HG03108 (cell line): ENCODE results near the gene ABHD2.
A peak's percentile ranks its signal among the peaks of the same experiment; 100 is the strongest.
"Not testable (repeated sequence)": the region's sequence is repeated elsewhere in the genome, so short reads cannot be mapped to it uniquely, and the experiment has no call there.

Experiments
- ATAC-seq: cut with Tn5 transposase; IDR thresholded peaks from one replicate; pipeline ENCODE4 v1.9.1; 2021; ENCODE audit warnings: moderate library complexity; ENCODE audit not compliant: unreplicated experiment

ABHD2 gene

DNA sequence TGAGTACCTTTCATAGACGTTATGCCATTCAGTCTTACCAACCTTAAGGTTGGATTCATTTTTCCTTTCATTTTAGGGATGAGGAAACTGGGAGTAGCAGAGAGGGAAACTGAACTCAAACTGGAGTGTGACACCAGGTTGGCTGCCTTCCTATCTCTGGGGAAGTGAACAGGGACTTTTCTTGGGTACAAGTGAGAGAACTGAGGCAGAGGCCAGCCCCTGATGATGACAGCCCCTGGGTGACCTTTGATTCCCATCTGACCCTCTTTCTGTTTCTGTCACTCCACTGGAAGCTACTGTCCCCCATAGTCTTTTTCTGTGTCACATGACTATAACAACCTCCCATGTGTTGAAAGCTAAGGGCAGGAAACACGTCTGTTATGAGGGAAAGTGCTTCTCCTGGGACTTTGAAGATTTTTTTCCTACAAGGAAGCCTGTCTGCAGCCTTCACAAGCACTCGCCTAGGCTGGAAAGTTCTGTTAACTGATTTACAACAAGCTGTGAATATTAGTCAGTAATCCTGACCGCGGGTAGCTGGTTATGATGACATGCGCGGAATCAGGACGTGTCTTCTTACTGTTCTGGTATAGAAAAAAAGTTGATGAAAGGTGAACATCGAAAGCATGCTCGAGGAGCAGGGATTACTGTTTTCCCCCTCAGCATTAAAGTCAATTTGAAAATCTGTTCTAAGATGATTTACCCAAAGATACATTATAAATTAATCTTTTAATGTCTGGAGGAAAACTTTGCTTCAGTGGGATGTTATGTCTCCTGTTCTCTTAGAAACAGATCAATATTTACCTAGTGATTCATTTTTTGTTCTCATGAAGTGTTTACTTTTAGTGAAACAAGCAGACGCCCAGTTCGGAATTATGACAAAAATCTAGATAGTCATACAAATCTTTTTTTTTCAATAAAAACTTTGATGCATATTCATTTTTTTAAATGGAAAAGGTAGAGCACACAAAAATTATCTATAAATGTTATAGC is 31.5 kb downstream of the ABHD2 start:
- no peak for ATAC-seq

GRCh38 chr15:89120479-89121000 is 32.3 kb downstream of the ABHD2 start:
- not testable (repeated sequence) for ATAC-seq

GRCh38 chr15:89121414-89121813 is 33.2 kb downstream of the ABHD2 start:
- ATAC-seq: no peak

DNA sequence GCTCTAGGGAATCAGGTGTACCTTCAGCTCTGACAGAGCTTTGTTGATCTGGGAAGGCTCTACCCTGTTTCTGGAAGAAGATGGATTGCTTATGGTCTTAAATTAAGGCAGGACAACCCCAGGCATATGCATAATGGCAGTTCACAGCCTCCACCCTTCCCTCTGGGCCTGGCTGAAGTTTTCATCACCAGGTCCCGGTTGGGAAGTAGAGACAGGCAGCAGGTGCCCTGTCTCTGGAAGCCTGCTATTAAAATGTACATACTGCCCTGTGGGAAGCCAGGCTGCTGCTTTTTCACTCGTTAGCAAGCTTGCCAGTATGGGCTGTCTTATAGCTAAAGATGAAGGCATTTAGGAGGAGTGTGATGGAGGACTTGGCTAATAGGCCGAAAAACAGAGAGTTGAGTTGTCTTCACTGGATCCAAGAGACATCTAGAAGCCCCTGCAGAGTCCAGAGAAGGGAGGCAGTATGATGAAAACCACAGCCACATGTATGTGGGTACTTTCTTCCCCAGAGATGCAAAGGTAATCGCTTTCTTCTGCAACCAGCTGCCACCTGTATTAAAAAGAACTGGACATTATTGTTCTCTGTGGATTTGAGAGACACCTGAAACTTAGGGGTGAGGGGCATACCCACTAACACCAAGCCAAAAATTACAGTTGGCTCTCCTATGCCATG is 34.4 kb downstream of the ABHD2 start:
- no peak for ATAC-seq

GRCh38 chr15:89123181-89123525 is 34.9 kb downstream of the ABHD2 start:
- ATAC-seq: no peak

DNA sequence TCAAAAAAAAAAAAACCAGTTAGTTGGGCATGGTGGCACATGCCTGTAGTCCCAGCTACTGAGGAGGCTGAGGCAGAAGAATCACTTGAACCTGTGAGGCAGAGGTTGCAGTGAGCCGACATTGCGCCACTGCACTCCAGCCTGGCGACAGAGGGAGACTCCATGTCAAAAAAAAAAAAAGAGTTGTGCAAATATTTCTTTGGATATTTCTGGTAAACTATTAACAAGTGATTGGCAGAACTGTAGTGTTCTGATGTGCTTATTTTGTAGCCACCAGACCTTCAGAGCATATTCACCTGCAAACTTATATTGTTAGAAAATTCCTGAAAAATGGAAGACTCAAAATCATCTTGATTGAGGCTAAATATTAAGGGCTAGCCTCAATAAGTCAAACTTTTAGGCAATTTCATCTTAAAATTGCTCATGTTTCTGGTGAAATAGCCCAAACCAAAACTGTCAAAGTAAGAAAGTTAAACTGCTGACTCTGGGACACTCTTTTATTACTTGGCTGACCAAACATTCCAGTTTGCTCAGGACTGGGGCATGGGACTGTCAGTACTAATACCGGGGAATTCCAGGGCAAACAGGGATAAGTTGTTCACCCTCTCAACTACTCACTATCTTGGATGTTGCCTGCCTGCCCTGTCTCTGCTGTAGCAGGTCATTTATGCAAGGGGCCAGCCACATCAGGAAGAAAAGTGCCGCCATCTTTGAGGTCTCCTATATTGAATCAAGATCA is 37.0 kb downstream of the ABHD2 start:
- no peak for ATAC-seq

DNA sequence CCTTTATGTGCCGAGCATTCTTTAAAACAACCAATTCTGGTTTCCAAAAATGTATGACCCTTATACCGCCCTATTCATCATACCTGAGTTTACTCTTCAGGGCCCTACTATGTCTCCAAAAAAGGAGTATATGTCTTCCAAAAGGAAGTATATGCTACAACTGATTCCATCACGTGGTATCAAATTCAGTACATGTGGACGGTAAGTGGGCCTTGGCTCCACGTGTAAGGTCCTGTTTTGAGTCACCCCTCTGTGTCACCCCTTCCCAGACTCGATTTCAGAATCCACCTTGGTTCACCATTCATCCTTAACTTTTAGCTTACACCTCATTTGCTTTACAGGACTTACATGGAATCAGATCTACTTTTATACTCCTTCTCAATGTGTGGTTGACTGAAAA is 37.8 kb downstream of the ABHD2 start:
- ATAC-seq: no peak

DNA sequence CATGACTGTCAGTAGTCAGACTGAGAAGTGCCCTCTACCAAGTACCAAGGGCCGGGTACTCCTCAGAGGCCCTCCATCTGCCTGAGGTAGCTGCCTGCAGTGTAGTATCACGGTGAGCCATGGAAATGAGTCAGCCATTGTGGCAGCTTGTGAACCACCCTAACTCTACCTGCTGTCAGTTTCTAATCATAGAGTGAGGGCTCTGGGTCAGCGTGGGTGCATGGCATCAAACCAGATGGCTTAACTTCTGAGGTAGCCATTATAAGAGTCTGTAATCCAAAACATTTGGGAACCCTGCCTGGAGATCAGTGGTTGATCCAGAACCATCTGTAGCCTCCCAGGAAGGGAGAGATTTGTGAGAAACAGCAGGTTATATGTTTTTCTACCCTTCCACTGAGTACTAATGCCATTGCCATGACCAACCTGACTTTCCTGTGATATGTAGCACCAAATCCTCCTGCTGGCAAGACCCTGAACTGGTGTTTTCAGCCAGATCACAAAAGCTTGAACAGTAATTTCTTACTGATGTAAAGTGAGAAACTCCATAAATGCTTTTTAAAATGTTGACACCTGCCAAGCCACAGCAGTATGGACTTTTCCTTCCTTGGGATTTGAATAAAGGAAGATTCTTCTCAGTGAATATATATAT is 38.9 kb downstream of the ABHD2 start:
- ATAC-seq: no peak

- ATAC-seq: no peak
Measured at GRCh38 chr15:89128320-89129122, 40.3 kb downstream of the ABHD2 start.

DNA sequence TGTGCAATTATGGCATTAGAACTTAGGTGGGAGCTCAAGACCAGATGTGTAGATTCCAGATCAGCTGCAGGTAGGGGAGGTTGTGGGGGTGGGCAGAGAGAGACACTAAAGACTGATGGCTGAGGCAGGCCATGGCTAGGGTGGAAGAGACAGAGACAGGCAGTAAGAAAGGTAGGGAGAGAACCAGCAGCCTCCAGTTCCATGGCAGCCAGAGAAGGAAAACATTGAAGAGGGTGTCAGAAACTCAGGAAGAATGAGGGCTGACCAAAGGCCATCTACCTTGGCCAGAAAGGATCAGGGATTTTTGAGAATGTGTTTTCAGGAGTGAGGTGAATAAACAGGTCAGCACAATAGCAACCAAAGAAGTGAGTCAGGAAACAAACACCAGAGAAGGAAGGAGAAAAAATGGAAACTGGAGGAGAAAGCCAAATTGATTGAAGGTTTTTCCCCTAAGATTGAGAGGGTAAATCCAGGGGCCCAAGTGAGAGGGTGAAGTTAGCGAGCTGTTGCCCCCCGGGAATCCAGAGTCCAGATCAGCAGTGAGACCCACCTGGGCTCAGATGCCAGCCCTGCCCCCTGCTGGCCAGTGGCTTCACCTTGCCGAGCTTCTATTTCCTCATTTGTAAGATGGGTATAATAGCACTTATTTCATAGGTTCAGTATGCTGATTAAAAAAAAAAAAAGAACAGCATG is 41.0 kb downstream of the ABHD2 start:
- no peak for ATAC-seq

DNA sequence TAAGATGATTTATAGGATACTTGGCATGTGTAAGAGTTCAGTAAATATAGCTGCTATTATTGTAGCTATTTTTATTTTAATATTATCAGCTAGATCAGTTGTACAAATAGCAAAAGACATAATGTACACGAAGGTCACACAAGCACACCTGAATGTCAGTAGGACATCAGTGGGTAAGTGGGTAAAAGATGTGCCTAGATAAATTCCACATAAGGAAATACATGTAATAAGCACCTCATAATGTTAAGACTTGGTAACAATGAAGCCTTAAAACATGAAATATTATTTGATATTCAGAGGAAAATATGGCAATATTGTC is 41.5 kb downstream of the ABHD2 start:
- no peak for ATAC-seq

GRCh38 chr15:89130201-89130600 is 41.9 kb downstream of the ABHD2 start:
- ATAC-seq: peak; percentile 56

- no peak for ATAC-seq
Measured at GRCh38 chr15:89131731-89132130, 43.5 kb downstream of the ABHD2 start.

- no peak for ATAC-seq
Measured at GRCh38 chr15:89132611-89133507, 44.6 kb downstream of the ABHD2 start.

DNA sequence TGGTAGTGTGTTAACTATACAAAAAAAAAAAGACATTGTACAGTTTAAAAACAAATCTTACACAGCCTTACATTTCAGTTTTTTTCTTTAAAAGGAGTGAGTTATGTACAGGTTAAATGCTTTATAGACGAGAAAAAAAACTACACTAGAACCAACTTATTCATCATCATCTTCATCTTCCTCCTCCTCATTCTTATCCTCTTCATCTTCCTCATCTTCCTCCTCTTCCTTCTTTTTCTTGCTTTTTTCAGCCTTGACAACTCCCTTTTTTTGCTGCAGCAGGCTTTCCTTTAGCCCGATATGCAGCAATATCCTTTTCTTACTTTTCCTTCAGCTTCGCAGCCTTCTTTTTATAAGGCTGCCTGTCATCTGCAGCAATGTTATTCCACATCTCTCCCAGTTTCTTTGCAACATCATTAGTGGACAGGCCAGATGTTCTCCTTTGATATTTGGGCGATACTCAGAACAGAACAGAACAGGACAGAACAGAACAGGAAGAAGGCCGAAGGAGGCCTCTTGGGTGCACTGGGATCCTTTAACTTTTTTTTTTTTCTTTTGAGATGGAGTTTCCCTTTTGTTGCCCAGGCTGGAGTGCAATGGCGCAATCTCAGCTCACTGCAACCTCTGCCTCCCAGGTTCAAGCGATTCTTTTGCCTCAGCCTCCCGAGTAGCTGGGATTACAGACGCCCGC is 47.3 kb downstream of the ABHD2 start:
- not testable (repeated sequence) for ATAC-seq

DNA sequence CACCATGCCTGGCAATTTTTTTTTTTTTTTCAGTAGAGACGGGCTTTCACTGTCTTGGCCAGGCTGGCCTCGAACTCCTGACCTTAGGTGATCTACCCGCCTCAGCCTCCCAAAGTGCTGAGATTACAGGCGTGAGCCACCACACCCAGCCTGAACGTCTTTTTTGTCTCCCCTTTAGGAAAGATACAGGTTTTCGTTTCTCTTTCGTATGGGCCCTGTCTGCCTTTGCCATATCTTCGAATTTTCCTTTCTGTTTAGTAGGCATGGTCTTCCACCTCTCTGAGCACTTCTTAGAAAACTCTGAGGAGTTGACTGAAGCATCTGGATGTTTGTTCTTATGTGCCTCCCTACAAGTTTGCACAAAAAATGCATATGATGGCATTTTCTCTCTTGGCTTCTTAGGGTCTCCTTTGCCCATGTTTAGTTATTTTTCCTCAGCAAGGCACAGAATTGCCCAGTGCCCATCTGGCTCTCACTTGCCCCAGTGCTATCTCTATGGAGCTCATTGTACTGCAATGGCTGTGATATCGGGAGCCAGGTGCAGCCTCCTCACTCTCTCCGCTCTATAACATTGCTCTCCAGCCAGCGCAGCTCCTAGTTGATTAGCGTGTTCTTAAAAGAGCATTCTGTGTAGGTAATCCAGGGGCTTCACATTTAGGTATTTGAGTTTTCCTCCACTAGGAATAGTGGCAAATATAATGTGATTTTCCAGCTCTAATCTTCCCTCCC is 48.0 kb downstream of the ABHD2 start:
- no peak for ATAC-seq
